ENCODE measurements around the gene VWF. TPM values are rescaled to one million over a fixed set of nuclear protein-coding genes. Genes with fewer than 3 reads are reported as not detected.

VWF gene
- total RNA-seq, 1 donor from 2014 or later, result 0.70 TPM

DNA sequence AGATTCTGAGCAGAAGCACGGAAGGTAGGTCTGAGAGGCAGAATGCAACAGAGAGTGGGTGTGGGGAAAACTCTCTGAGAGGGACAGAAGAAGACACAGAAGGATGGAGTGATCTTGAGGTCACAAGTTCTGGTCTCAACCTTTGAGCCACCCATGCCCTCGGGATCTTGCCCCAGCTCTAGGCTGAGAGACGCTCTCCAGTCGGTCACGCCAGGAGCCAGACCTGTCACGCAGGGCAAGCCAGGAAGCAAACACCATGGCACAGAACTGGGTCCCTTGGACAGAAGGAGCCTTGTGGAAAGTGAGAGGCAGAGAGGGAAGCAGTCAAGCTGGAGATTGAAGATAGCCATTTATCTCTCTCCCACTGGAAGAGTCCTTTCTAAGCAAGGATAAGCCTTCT lies 79.0 kb downstream of the VWF start:
- TF ChIP-seq, protein P1, sequence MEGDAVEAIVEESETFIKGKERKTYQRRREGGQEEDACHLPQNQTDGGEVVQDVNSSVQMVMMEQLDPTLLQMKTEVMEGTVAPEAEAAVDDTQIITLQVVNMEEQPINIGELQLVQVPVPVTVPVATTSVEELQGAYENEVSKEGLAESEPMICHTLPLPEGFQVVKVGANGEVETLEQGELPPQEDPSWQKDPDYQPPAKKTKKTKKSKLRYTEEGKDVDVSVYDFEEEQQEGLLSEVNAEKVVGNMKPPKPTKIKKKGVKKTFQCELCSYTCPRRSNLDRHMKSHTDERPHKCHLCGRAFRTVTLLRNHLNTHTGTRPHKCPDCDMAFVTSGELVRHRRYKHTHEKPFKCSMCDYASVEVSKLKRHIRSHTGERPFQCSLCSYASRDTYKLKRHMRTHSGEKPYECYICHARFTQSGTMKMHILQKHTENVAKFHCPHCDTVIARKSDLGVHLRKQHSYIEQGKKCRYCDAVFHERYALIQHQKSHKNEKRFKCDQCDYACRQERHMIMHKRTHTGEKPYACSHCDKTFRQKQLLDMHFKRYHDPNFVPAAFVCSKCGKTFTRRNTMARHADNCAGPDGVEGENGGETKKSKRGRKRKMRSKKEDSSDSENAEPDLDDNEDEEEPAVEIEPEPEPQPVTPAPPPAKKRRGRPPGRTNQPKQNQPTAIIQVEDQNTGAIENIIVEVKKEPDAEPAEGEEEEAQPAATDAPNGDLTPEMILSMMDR (conservative IDR thresholded peaks at IDR 0.05), result no peak
- peaks cover 5% of the 10 kb centered on the region for H3K9me3 Mint-ChIP-seq
- H3K27me3 Mint-ChIP-seq, result peaks cover 46% of the 10 kb centered on the region
- no peak overlapping the region for H3K27ac Mint-ChIP-seq
- no peaks in the 10 kb centered on the region for H3K36me3 Mint-ChIP-seq
- H3K4me3 Mint-ChIP-seq, result no peak overlapping the region
- no peak for DNase-seq (ENCODE audit: extremely low spot score, unreplicated experiment)
- H3K4me1 Mint-ChIP-seq (ENCODE audit: unreplicated experiment), result no peaks in the 10 kb centered on the region

DNA sequence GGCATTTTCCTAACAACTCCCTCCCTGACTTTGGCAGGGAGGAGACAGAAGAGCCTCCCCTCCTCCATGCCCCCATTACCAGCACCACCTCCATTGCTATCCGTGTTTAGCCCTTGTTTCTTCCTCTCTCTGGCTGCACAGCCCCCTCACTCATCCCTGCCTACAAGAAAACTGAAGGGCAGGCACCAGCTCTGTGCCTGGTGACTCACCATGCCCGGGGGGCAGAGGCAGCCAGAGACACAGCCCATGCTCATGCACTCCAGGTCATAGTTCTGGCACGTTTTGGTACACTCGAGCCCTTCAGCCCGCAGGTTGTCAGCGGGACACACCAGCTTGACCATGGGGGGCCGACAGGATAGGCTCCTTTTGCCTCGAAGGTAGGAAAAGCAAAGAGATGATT lies 80.4 kb downstream of the VWF start:
- TF ChIP-seq, protein P1 (conservative IDR thresholded peaks at IDR 0.05), result no peak
- H3K27me3 Mint-ChIP-seq, result peaks cover 43% of the 10 kb centered on the region
- H3K4me1 Mint-ChIP-seq (ENCODE audit: unreplicated experiment), result peaks cover 5% of the 10 kb centered on the region
- DNase-seq (ENCODE audit: extremely low spot score, unreplicated experiment), result no peak
- no peaks in the 10 kb centered on the region for H3K36me3 Mint-ChIP-seq
- no peak overlapping the region for H3K27ac Mint-ChIP-seq
- H3K4me3 Mint-ChIP-seq, result no peak overlapping the region
- H3K9me3 Mint-ChIP-seq, result peaks cover 5% of the 10 kb centered on the region

DNA sequence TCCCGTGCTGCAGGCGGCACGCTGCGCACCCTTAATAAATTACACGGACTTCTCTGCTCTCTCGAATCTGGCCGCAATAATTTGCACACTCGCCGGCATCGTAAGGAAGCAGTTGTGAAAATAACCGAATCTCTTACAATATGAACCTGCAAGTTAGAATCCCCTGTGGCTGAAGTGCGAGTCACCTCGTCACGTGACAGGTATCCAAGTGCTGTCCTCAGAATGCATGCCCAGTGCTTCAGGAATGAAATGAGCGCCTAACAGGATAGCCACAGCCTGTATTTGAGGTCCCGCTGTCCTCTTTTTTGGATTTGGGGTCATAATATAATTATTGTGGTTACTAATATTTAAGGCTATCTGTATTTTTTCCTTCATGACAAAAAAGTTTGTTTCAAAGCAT lies 82.0 kb downstream of the VWF start:
- Mint-ChIP-seq H3K27ac (no peak overlapping the region), H3K4me1 (ENCODE audit: unreplicated experiment) (peaks cover 5% of the 10 kb centered on the region), H3K27me3 (peaks cover 40% of the 10 kb centered on the region), H3K36me3 (no peaks in the 10 kb centered on the region), H3K4me3 (no peak overlapping the region), H3K9me3 (peaks cover 2% of the 10 kb centered on the region)
- TF ChIP-seq, protein P1 (conservative IDR thresholded peaks at IDR 0.05), result no peak
- DNase-seq (ENCODE audit: extremely low spot score, unreplicated experiment), result no peak

- H3K9me3 Mint-ChIP-seq, result no peaks in the 10 kb centered on the region
- TF ChIP-seq, protein P1 (conservative IDR thresholded peaks at IDR 0.05), result no peak
- no peaks in the 10 kb centered on the region for H3K36me3 Mint-ChIP-seq
- no peak overlapping the region for H3K27ac Mint-ChIP-seq
- H3K4me1 Mint-ChIP-seq (ENCODE audit: unreplicated experiment), result peaks cover 5% of the 10 kb centered on the region
- H3K4me3 Mint-ChIP-seq, result no peak overlapping the region
- peaks cover 35% of the 10 kb centered on the region for H3K27me3 Mint-ChIP-seq
- no peak for DNase-seq (ENCODE audit: extremely low spot score, unreplicated experiment)
Measured at GRCh38 chr12:6041891-6042290, 82.6 kb downstream of the VWF start.

DNA sequence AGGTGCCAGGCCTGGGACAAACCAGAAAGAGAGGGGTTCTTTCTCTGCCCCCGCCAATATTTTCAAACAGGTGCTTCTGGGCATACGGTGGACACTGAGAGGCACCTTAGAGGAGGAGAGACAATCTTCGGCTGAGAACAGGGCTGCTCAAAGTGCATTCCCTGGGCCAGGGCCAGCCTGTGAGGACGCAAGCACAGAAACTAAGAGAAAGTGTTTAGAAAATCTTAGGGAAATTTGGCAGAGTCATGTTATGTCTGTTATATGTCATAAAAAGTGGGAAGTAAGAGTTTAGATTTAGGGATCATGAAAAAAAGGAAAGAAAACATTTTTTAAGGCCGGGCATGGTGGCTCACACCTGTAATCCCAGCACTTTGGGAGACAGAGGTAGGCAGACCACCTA lies 83.7 kb downstream of the VWF start:
- DNase-seq (ENCODE audit: extremely low spot score, unreplicated experiment), result no peak
- Mint-ChIP-seq H3K36me3 (no peaks in the 10 kb centered on the region), H3K27me3 (peaks cover 32% of the 10 kb centered on the region), H3K27ac (no peak overlapping the region), H3K9me3 (no peaks in the 10 kb centered on the region), H3K4me1 (ENCODE audit: unreplicated experiment) (peaks cover 5% of the 10 kb centered on the region), H3K4me3 (no peak overlapping the region)
- TF ChIP-seq, protein P1 (conservative IDR thresholded peaks at IDR 0.05), result no peak
